ENCODE data around the gene MSRB1. TPM values are rescaled to one million over a fixed set of nuclear protein-coding genes. Genes with fewer than 3 reads are reported as not detected.

The MSRB1 gene
- total RNA-seq, 1 donor from 2014 or later, result 28.8 TPM

DNA sequence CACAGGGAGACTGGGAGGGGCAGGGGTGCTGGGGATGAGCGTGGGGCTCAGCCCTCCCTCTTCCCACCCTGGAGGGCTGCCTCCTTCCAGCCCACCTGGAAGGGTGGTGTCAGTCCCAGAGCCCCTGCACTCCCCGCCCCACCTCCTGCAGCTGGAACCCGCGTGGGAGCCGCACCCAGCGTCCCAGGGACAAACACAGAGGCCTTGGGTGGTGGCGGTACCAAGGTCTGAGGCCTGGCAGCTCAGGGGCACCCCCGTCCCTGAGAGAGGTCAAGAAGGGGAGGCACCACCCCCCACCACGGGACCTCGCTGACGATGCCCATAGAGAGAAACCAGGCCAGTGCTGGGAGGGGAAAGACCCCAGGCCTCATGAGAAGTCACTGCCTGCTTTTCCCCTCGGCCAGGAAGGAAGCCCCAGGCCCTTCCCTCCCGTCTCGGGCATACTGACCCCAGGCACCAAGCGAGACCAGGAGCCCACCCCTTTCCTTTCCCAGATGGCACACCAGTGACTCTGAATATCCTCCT, 28.9 kb downstream of the MSRB1 start:
- Histone ChIP-seq H3K27ac (no peak overlapping the region), H3K27me3 (peaks cover 56% of the 10 kb centered on the region), H3K4me3 (no peak overlapping the region), H3K9me3 (no peaks in the 10 kb centered on the region), H3K36me3 (no peaks in the 10 kb centered on the region), H3K4me1 (peaks cover 5% of the 10 kb centered on the region)
- TF ChIP-seq, protein P1, sequence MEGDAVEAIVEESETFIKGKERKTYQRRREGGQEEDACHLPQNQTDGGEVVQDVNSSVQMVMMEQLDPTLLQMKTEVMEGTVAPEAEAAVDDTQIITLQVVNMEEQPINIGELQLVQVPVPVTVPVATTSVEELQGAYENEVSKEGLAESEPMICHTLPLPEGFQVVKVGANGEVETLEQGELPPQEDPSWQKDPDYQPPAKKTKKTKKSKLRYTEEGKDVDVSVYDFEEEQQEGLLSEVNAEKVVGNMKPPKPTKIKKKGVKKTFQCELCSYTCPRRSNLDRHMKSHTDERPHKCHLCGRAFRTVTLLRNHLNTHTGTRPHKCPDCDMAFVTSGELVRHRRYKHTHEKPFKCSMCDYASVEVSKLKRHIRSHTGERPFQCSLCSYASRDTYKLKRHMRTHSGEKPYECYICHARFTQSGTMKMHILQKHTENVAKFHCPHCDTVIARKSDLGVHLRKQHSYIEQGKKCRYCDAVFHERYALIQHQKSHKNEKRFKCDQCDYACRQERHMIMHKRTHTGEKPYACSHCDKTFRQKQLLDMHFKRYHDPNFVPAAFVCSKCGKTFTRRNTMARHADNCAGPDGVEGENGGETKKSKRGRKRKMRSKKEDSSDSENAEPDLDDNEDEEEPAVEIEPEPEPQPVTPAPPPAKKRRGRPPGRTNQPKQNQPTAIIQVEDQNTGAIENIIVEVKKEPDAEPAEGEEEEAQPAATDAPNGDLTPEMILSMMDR (IDR thresholded peaks at IDR 0.05), result no peak
- ATAC-seq (no peak), DNase-seq (peak; percentile 60)
- intact Hi-C loops (cut with DNase I), result no loop called here

- H3K27ac ChIP-seq, result no peak overlapping the region
- DNase-seq (peak; percentile 75), ATAC-seq (peak; percentile 81)
- TF ChIP-seq, protein P1 (IDR thresholded peaks at IDR 0.05), result no peak
- no peaks in the 10 kb centered on the region for H3K36me3 ChIP-seq
- H3K4me3 ChIP-seq, result no peak overlapping the region
- peaks cover 5% of the 10 kb centered on the region for H3K4me1 ChIP-seq
- intact Hi-C loops (cut with DNase I), result no loop called here
- H3K27me3 ChIP-seq, result peaks cover 56% of the 10 kb centered on the region
- H3K9me3 ChIP-seq, result no peaks in the 10 kb centered on the region
Observed at GRCh38 chr16:1913327-1914083, 29.5 kb downstream of the MSRB1 start.

- DNase-seq, result peak; percentile 61
- peaks cover 50% of the 10 kb centered on the region for H3K27me3 ChIP-seq
Observed at GRCh38 chr16:1912215-1912543, 30.8 kb downstream of the MSRB1 start.

DNA sequence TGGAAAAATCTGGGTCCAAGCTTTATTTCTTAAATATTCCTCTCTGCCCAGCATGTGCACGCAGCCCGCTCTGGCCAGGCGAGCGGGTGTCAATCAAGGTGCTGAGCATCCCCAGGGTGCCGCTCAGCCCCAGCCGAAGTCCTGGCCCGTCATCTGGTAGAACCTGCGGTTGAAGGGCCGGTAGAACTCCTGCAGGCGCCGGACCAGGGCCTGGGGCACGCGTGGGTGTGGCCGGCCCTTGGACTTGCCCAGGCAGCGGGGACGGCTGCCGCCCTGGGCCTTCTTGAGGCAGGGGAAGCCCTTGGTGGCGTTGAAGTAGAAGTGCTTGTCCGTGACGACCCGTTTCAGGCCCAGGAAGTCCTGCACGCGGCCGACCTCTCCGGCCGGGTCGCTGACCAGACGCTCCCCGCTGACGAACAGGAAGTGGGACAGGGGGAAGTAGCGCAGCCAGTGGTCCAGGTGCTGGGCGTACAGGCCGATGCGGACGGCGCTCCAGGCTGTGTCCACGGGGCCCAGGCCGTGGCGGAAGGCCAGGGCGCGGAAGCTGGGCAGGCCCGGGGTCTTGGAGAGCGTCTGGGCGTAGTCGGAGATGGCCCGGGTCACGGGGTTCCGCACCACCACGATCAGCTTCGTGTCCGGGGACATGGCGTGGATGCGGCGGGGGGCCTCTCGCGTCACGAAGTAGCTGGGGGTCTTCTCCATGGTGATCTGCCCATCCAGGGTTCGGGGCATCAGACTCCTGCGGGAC, 31.4 kb downstream of the MSRB1 start:
- DNase-seq, result no peak
- no peak for ATAC-seq
- Histone ChIP-seq H3K4me1 (peaks cover 5% of the 10 kb centered on the region), H3K9me3 (no peaks in the 10 kb centered on the region), H3K27ac (no peak overlapping the region), H3K4me3 (no peak overlapping the region), H3K36me3 (no peaks in the 10 kb centered on the region), H3K27me3 (peaks cover 45% of the 10 kb centered on the region)
- TF ChIP-seq, protein P1 (IDR thresholded peaks at IDR 0.05), result no peak
- intact Hi-C loops (cut with DNase I), result no loop called here

More at GRCh38 chr16:1912215-1912543, 30.8 kb downstream of the MSRB1 start:
- H3K27ac ChIP-seq, result no peak overlapping the region
- no peaks in the 10 kb centered on the region for H3K36me3 ChIP-seq
- no peak for ATAC-seq
- no peaks in the 10 kb centered on the region for H3K9me3 ChIP-seq
- intact Hi-C loops (cut with DNase I), result no loop called here
- H3K4me1 ChIP-seq, result peaks cover 5% of the 10 kb centered on the region
- TF ChIP-seq, protein P1 (IDR thresholded peaks at IDR 0.05), result no peak
- H3K4me3 ChIP-seq, result no peak overlapping the region

GRCh38 chr16:1909561-1910231, 33.3 kb downstream of the MSRB1 start:
- intact Hi-C loops (cut with DNase I), result no loop called here
- ATAC-seq, result no peak
- H3K36me3 ChIP-seq, result no peaks in the 10 kb centered on the region
- DNase-seq, result no peak
- H3K9me3 ChIP-seq, result no peaks in the 10 kb centered on the region
- peaks cover 5% of the 10 kb centered on the region for H3K4me1 ChIP-seq
- H3K4me3 ChIP-seq, result no peak overlapping the region
- TF ChIP-seq, protein P1 (IDR thresholded peaks at IDR 0.05), result no peak
- no peak overlapping the region for H3K27ac ChIP-seq
- H3K27me3 ChIP-seq, result peaks cover 30% of the 10 kb centered on the region
